AML-193 (cell line): ENCODE results near the gene CRYGN.

Experiments used
- DNase-seq, 2 experiments: peaks; one replicate each; lab custom pipeline; 2025; lab: John Stamatoyannopoulos, UW

The CRYGN gene

DNA sequence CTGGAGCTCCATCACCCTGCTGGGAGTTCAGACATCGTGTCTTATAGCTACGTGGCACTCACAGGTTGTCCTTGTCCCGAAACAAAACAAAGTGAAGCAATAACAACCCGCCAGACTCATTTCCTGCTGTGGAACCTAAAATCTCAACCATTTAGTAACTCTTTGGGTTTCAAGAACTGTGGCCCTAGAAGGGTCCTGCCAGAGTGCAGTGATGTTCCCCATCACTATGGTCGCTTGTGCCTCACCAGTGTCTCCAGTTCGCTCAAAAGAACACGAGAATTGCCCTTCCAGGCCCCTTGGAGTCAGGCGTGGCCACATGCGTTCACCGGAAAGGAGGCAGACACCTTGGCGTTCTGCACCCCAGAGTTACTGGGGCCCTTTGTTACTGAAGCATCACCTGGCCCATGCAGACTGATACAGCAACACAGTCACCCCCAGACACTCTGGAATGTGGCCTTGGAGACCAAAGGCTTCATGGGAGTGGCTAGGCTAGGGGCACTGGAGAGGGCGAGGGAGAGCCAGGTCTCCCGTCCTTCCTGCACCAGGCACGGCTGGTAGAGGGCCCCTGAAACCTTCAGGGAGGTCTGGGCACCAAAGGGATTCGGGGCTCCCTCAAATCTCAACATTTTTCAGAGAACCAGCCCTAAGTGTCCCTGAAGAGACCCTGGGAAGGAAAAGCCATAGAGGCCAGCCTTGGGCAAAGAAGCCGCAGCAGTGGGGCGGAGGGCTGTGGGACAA is 908 bp downstream of the CRYGN start:
- DNase-seq, result no peak

DNA sequence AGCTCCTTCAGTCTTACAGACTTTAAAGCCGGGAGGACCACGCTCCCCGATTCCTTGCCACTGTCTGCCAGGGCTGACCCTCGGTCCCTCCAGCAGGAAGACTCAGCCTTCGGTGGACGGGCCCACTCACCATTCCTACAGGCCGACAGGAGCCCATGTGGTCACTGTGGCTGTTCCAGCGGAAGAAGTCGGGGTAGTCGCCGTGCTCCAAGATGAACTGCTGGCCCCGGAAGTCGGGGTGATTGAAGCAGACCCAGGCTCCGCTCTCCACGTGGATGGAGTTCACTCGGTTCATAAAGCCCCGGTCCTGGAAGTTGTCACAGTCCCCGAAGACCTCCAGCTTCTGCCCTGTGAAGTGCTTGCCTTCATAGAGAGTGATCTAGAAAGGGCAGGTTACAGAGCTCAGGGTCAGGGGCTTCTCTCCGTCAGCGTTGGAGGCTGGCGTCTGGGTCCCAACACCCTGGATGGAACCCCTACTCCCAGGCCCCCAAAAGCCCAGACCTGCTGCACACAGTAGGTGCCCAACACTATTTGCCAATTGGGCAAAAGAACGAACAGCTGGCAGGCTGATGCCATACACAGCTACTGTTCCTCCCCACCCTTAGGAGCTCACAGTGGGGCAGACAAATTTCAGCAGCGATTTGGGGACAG is 1.9 kb downstream of the CRYGN start:
- no peak for DNase-seq

DNA sequence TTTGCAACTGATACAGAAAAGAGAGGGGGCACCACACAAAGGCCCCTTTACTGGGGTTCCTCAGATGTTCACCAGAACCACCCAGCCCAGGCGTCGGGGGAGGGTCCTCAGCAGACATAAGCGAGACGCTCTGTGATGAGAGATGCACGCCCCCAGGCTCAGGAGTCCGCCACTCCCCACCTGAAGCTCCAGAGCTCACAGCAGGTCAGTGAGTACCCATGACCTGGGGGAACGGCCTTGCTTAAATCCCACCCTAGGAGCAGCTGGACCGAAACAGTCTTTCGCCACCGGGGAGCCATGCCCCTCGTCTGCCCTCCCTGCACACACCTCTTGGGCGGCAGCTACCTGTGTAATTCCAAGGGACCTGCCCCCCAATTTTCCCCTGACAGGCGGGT is 2.8 kb downstream of the CRYGN start:
- DNase-seq, result no peak

DNA sequence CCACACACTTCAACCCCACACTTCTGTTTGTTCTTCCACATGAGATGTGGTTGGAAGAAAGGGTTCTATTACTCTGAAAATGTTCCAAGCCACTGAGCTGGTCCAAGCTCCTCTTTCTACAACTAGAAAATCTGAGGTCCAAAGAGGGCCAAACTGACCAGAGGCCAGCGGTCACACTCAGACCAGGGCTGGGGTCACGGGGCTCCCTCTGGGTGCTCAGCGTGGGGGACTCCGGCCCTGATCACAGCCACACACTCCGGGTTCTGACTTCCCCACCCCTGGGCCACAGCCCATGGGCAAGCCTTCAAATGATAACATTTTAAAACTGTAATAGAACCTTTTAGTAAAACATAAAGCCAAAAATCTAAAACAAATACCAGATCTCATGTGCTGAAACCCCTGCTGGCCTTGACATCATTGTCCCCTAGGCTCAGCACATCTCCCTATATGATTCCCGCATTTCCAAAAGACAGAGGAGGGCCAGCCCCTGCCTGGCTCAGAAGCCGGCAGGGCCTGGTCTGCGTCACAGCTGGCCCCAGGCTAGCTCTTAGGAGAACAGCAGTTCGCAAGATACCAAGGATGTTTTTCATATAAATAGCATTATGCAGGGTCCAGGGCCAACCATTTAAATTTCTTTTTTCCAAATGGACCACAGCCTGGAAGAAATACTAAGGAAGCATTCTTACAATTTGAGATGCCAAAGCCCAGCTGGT is 3.3 kb downstream of the CRYGN start:
- no peak for DNase-seq

DNA sequence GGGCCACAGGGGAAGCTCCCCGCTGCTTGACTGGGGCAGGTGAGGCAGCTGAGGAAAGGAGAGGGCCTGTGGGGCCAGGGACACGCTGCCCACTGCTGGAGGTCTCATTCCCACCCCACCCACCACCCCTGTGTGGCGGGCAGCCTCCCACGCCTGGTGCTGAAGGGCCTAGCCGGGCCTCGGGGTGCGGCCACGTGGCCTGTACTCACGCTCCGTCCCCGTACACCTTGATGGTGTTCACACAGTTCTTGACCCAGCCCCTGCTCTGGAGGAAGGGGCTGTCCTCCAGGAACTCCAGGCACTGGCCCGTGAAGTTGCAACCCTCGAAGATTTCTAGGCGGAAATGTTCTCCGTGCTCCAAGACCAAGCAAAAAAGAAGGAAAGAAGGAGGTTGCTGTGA is 4.0 kb downstream of the CRYGN start:
- no peak for DNase-seq

DNA sequence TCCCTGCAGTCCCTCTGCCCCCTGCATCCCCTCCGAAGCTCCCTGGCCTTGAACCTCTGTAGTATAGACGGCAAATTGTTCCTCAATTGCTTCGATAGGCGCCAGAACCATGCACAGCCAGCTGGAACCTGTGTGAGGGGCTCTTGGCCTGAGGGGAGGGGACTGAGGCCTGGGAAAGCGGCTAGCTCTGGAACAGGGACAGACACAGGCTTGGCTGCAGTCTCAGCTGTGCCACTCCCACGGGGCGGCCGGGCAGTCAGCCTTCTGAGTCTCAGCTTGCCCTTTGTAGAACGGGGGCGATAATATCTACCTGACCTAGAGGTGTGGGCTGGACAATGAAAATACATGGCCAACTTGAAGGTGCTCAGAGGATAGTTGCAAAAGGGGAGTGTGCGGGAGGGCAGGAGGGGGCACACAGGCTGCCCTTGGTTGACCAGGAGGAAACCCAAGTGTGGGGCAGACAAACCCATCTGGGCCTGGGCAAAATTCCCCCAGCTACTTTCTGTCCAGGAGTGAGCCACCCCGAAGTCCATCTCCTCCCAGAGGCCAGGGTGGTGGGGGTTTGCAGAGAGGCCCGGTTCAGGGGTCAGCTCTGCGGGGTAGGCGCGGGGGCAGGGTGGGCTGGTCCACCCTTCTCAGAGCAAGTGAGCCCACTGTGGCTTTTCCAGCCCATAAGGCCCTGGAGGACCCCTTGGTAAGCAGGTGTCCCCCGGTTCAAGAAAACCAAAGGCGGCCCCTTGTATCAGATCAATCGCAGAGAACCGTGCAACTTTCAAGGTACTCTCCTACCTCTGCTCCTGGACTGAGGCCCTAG is 4.6 kb downstream of the CRYGN start:
- DNase-seq, result no peak

DNA sequence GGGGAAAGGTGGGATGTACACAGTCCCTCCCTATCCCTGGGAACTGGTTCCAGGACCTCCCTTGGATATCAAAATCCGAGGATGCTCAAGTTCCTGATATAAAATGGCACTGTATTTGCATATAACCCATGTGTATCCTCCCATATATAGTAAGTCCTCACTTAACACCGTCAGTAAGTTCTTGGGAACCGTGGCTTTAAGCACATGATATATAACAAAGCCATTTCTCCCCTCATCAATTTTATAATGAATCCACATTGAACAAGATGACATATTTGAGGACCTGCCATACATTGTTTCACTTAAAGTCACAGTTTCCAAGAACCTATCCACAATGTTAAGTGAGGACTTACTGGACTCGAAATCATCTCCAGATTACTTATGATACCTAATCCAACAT is 5.4 kb downstream of the CRYGN start:
- no peak for DNase-seq

DNA sequence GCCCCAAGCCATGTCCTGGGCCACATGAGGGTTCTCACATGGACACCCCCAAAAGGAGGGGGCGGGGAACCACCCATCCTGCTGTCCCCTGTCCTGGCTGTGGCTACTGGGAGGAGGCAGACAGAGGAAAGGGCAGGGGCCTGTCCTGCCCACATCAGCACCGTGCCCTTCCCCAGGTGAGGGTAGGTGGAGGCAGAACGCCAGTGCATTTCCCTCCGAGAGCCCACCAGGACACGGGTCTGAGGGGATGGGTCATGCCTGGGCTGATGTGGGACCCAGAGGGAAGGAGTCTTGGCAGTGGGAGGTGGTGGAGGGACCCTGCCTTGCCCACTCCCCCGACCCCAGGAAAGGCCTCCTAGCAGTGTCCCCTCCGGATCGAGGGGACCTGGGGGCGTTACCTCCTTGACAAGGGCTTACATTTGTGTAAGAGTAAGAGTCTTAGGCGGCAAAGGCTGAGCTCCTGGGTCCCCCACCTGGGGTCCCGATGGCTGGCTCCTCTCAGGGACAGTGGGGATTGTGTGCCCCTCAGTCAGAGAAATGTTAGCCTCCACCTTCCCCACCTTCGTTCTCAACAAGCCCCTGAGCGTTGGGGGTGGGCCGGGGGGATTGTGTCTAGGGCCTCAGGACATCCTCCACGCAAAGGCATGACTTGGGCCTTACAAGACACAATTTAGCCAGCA is 6.1 kb downstream of the CRYGN start:
- no peak for DNase-seq

DNA sequence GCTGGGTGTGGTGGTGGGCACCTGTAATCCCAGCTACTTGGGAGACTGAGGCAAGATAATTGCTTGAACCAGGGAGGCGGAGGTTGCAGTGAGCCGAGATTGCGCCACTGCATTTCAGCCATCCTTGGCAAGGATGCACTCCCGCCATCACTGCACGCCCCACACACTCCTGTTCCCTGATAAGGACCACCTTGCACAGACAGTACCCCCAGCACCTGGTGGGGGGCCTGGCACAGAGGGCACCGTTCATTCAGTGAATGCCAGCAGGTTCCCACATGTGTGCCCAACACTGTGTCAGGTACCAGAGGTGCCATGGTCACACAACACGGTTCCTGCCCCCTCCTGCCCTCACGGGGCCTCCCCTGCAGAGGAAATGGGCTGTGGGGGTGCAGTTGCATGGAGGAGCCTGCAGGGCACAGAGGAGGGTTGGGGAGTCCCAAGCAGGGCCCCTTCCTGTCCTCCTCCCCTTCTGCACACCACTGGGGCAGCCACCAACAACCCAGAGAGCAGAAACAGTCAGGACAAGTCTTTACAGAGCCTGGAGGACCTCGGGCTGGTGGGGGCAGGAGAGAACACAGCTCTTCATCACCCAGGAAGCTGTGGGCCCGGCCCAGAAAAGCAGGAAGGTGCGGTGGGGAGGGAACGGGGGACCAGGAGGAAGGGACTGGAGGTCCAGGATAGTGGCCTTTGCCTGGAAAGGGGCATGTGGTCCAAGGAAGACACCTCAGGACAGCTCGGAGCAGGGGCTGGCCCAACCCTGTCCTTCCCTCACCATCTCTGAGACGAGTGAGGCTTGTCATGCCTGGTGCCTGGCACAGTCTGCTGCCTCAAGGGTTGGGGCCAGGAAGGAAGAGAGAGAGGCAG is 7.1 kb downstream of the CRYGN start:
- DNase-seq, result no peak

DNA sequence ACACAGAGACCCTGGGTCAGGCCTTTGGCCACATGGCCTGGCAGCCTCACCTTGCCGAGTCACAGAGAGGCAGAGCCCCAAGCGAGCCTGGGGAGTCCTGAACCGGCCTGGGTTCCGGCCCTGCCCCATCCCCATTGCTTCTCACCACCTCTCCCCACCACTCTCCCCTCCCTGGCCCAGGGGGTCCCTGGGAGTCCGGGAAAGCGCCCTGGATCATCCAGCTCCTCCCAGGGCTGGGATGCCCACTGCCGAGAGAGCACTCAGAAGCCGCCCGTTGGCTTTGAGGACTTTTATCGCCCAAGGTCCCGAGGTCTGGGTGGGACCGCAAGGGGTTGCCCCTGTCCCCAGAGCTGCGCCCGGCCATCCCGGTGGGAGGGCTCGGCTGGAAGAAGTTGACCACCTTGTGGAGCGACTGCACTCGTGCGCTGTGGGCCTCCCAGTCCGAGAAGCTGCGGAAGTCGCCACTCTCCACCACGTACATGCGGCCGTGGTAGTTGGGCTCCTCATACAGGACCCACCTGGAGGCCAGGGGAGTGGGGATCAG is 8.1 kb downstream of the CRYGN start:
- DNase-seq, result no peak

DNA sequence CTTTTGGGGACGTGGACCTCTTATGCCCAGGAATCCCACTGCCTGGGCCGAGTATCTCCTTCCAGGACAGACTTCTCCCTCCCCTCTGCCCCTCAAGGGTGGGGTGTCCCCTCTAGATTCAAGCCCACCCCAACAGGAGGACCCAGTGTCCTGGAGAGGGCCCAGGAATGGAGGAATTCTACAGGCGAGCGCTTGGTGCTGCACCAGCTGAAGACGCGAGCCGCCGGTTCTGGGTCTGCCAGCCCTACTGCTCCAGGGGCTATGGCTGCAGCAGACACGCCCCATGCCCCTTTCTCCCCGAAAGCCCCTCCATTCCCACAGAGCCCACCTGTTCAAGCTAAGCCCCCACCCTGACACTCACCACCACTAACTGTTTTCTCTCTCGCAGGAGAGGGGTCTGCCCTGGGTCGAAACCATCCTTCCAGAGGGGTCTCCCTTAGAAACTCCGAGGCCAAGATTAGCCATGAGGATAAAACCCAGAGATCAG is 8.6 kb downstream of the CRYGN start:
- no peak for DNase-seq

DNA sequence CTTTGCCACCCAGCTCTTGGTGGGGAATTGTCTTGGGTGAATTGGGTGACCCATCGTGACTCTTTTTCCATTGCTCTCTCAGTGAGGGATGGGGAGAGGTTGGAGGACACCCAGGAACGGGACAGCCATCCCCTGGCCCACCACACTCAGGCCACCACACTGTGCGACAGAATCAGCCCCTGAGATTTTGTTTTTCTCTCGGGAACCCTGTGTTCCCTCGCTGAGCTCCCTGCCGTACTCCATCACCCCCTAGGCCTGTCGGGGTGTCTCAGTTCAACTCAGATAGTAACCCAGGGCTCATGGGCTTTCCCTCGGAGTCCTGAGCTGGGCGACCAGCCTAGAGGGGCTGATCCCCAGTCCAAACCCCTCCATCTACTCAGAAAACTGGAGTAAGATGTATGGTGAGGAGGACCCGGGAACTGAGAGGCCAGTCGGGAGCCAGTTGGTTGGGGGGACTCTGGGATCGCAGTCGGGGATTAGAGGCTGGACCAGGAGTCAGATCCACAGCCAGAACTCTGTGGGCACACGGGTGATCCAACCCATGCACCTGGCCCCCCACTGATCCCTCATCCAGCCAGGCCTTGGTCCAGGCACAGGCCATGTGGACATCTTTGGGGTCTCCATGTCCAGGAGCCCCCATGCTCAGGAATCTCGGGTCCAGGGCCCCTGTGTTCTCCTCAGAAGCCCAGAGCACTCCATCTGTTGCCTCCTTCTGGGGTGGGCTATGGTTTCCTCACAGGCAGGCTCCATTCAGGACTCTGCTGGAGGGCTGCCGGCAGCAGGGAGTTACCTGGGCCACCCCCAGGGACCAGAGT is 9.3 kb downstream of the CRYGN start:
- DNase-seq, result no peak

DNA sequence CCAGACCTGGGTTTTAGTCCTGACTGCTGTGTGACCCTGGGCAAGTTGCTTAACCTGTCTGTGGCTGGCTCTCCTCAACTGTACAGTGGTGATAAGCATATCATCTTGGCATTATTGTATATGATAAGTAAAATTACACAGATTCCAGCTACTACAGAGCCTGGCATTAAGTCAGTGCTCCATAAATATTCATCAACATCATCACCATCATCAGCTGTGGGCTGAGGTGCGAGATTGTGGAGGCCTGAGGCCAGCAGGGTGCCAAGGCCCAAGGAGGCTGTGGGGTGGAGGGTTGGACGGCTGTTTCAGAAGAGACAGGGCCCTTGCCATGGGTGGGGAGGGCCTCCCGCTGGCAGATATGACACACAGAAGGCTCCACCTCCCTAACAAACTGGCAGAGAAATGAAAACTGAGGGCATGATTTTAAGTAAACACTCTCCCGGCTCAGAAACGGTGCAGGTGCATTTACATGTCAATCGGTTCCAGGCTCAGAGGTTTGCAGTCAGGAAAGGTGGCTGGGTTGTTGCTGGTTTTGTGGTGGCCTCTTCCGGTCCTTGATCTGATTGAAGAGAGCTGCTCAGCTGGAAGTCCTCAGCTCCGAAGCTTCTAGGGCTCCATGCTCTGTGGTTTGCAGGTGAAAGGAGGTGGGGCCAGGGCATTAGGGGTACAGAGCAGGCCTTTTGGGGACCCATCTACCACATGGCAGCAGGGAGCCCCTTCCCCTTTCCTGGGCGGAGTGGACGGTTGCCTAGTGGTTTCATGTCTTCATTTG is 10.2 kb downstream of the CRYGN start:
- DNase-seq, result no peak

DNA sequence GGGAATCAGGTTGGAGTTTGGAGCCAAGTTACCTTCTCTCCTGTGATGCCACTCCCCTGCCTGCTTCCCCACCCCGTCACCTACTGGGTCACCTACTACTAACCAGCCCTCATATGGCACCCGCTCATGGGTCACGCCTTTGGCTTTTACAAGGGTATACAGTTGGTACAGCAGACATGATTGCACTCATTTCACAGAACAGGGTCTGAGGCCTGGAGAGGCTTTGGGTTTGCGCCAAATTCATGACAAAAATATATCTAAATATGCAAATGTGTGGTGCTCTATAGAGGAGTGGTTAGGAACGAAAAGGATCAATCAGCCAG is 10.7 kb downstream of the CRYGN start:
- DNase-seq, result no peak

DNA sequence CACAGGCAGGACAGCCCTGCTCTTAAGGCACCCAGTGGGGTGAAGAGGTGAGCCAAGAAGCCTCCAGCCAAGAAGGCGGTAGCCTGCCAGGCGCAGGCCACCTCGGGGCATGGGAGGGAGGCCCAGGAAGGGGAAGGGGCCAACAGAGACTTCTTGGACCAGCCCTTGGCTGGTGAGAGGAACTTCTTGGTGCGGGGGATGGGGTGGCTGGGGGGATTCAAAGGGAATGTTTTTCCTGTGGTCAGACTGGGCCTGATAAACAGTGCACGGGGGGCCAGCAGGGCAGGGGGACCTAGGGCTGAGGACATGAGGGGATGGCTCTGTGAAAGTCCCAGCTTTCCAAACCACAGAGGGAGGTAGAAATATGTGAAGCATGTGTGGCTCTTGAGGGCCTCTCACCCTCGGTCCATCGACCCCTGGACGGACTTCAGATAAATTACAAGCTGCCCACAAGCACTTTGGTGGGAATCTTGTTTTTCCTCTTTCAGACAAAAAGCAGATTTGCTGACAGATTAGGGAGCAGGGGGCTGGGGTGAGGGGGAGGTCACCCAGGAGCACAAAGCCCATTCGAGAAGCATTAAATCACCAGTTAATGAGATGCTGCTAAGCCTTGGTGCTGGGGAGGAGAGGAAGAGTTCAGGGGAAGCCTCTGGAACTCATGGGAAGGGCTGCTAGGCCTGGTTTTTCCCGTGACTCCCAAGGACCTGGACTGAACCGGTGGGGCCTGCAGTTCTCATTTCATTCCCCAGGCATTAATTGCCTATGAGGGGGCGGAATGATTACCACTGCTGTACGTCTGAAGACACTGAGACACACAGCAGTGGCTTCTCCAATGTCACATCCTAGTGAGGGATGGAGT is 11.3 kb downstream of the CRYGN start:
- DNase-seq, result no peak

DNA sequence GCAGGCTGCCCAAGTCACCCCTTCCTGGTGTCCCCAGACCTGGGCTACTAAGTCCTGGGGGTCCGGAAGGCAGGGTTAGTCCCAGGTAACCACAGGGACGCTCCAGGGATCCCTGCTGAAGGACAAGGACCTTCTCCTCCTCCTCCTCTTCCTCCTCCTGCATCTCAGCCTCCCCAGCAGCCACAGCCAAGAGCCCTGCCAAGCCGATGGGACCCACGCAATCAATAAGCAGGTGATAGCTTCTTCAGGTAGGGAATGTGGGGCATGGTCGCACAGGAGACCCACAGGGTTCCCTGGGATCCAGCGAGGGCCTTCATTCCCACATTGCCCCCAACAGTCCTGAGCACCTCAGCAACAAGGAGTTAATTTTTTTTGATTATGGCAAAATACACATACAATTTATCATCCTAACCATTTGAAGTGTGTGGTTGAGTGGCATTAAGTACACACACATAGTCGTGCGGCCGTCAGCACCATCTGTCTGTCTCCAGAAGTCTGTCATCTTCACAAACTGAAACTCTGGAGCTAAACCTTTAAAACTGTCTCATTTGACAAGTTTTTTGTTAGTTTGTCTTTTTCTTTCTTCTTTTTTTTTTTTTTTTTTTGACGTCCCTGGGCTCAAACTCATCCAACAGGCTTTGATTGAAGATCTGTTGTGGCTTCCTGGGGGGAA is 12.1 kb downstream of the CRYGN start:
- no peak for DNase-seq
